GM12865 (cell line): ENCODE data around the gene SLC16A7.

Experiments used
- DNase-seq: peaks from one replicate; pipeline ENCODE4 v3.0.0; 2010; ENCODE audit warnings: low read depth
- H3K4me3 ChIP-seq: 2 replicates; pipeline ENCODE4 v1.5.1; 2011; ENCODE audit warnings: mild to moderate bottlenecking, low read depth, low read length, control low read depth
- TF ChIP-seq, protein P1 (sequence below): IDR thresholded peaks from 2 replicates; pipeline ENCODE4 v1.5.1; 2011; ENCODE audit warnings: low read length, control low read depth, low read depth, inconsistent platforms; ENCODE audit not compliant: insufficient read depth; ENCODE audit errors: missing control alignments

Gene SLC16A7

GRCh38 chr12:59624732-59625460 lies 29.1 kb downstream of the SLC16A7 start:
- no peak for DNase-seq
- TF ChIP-seq, protein P1, sequence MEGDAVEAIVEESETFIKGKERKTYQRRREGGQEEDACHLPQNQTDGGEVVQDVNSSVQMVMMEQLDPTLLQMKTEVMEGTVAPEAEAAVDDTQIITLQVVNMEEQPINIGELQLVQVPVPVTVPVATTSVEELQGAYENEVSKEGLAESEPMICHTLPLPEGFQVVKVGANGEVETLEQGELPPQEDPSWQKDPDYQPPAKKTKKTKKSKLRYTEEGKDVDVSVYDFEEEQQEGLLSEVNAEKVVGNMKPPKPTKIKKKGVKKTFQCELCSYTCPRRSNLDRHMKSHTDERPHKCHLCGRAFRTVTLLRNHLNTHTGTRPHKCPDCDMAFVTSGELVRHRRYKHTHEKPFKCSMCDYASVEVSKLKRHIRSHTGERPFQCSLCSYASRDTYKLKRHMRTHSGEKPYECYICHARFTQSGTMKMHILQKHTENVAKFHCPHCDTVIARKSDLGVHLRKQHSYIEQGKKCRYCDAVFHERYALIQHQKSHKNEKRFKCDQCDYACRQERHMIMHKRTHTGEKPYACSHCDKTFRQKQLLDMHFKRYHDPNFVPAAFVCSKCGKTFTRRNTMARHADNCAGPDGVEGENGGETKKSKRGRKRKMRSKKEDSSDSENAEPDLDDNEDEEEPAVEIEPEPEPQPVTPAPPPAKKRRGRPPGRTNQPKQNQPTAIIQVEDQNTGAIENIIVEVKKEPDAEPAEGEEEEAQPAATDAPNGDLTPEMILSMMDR = no peak
- no peak overlapping the region for H3K4me3 ChIP-seq

- H3K4me3 ChIP-seq = no peak overlapping the region
- TF ChIP-seq, protein P1 = no peak
- DNase-seq = no peak
These were observed 30.6 kb downstream of the SLC16A7 start for GRCh38 chr12:59626382-59626781.

GRCh38 chr12:59627582-59627981 lies 31.8 kb downstream of the SLC16A7 start:
- TF ChIP-seq, protein P1 = no peak
- no peak overlapping the region for H3K4me3 ChIP-seq

DNA sequence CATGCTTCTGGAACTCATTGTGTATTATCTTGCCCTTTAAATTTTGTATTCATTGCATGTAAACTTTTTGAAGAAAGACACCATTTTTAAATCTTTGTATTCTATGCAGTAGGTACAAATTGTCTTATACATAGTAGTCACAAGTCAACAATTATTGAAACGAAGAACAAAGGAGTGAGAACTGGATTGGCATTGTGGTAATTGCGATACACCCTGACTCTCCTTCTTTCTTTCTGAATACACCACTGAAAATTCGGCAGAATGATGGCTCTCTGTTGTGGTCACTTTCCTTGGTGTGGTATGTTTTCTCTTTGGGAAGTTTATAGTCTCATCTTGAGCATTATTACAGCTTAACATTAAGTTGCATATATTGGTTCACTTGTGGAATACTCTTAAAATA lies 34.1 kb downstream of the SLC16A7 start:
- no peak overlapping the region for H3K4me3 ChIP-seq
- TF ChIP-seq, protein P1 = no peak
- DNase-seq = no peak

More at GRCh38 chr12:59627582-59627981, 31.8 kb downstream of the SLC16A7 start:
- no peak for DNase-seq

DNA sequence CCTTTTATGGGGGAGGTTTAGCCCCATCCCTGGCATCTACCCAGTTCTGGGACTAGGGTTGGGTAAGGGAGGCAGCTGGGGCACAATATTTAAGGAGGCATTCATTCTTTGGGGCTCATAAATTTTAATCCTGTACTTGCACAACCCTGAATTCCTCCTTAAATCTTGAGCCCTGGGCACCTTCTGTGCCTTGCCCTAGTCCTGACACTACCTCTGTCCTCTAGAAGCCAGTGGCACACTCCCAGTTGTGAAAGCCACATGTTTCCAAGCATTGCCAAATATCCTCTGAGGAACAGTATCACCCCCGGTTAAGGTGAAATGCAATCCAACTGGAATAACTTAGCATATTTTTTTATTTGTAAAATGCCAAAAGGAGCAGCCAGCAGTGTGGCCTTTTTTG lies 36.6 kb downstream of the SLC16A7 start:
- DNase-seq = no peak
- no peak overlapping the region for H3K4me3 ChIP-seq
- TF ChIP-seq, protein P1 = no peak

DNA sequence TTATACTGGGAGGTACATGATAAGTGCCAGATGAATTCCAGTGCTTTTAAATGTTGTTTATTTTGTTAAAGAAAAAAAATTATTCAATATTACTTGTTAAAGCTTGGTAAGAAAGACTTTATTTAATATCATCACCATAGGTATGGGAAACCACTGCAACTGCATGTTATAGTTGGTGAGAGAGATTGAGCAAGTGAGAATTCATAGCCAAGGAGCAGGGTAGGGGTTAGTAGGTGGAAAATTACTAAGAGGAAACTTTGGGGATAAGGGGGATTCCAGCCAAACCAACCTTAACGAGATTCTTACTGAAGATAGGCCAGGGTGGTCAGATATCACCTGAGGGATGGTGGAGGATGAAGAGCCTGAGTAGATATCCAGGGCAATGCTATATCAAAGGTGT lies 38.4 kb downstream of the SLC16A7 start:
- DNase-seq = no peak
- TF ChIP-seq, protein P1 = no peak
- H3K4me3 ChIP-seq = no peak overlapping the region

GRCh38 chr12:59636945-59637691 lies 41.3 kb downstream of the SLC16A7 start:
- DNase-seq = peak; percentile 38
- H3K4me3 ChIP-seq = no peak overlapping the region
- TF ChIP-seq, protein P1 = no peak
